OCI-LY1 (cell line): ENCODE results near the gene SNRPD1.

Experiments used
- CTCF ChIP-seq: fragments of 200-600 bp; sonication (generic), shearing (Covaris generic); IDR thresholded peaks from 2 replicates; pipeline ENCODE4 v1.5.1; 2017; ENCODE audit warnings: mild to moderate bottlenecking, antibody characterized with exemption, low read length, moderate library complexity, mixed read lengths
- EZH2 ChIP-seq: fragments of 200-600 bp; sonication (generic), shearing (Covaris generic); IDR thresholded peaks from 2 replicates; pipeline ENCODE4 v1.8.0; 2017; ENCODE audit warnings: borderline replicate concordance, mixed run types, mild to moderate bottlenecking, antibody characterized with exemption, low read length, moderate library complexity, mixed read lengths

- TF ChIP-seq CTCF = no peak
- TF ChIP-seq EZH2 = no peak
These were observed 48.0 kb downstream of the SNRPD1 start for GRCh38 chr18:21660078-21660477.
